Measurements from ENCODE around the gene EXOC4. TPM values are rescaled to one million over a fixed set of nuclear protein-coding genes. Genes with fewer than 3 reads are reported as not detected.

Gene EXOC4
- total RNA-seq, 1 experiment from 2014 or later: 75.8 TPM

DNA sequence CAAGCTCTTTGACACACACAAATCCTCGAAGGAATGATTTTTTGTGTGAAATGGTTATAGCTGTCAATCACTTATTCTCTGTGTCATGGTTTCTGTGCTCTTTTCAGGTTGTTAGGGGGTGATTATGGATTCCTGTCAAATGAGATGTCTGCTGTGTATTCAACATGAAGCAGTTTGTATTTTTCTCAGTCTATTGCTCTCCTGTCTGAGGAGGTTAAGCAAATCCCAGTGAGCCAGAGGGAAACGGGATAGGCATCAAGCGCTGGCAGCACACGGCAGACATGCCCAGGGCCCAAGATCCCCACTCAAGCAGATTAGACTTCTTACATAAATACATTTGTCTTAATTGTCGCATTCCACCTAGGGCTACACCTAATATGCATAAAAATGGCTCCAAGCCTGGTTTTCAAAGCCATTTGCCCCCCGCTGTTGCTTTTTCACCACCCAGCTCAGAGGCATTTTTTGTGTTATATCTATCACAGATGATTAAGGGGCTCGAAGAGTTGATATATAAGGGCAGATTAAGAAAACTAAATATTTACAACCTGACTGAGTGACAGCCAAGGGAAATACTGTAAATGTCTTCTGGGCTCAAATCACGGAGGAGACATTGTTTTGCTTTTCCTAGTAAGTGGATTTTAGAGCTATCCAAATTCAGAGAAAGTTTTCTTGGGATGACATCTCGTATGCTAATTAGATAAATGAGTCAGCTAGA is 681.5 kb downstream of the EXOC4 start:
- peaks cover 0 to 11% (median 0%) of the 10 kb centered on the region in 3 experiments; a peak in 2 of 7 replicates for H3K36me3 Mint-ChIP-seq (ENCODE audit: insufficient read depth in 1 of 3, low read depth in 3 of 3)
- peak overlapping the region; percentile 28 to 53 (median 35); a peak in 3 of 7 replicates for H3K27ac Mint-ChIP-seq
- H4K8ac ChIP-seq (replicated peaks; ENCODE audit: insufficient read length, low read depth, low read length): no peak overlapping the region
- no peak overlapping the region for H3K56ac ChIP-seq (ENCODE audit: insufficient read length, low read depth, low read length)
- no peak overlapping the region for H3K9ac ChIP-seq (ENCODE audit: extremely low read depth, insufficient read length, low read length)
- H3K4me1 Mint-ChIP-seq: peaks cover 39 to 40% of the 10 kb centered on the region in 2 experiments
- peaks cover 4% of the 10 kb centered on the region; the same call in 1 of the 2 replicates for H3K4me1 ChIP-seq (ENCODE audit: insufficient read depth, low read length)
- TF ChIP-seq, protein P1, sequence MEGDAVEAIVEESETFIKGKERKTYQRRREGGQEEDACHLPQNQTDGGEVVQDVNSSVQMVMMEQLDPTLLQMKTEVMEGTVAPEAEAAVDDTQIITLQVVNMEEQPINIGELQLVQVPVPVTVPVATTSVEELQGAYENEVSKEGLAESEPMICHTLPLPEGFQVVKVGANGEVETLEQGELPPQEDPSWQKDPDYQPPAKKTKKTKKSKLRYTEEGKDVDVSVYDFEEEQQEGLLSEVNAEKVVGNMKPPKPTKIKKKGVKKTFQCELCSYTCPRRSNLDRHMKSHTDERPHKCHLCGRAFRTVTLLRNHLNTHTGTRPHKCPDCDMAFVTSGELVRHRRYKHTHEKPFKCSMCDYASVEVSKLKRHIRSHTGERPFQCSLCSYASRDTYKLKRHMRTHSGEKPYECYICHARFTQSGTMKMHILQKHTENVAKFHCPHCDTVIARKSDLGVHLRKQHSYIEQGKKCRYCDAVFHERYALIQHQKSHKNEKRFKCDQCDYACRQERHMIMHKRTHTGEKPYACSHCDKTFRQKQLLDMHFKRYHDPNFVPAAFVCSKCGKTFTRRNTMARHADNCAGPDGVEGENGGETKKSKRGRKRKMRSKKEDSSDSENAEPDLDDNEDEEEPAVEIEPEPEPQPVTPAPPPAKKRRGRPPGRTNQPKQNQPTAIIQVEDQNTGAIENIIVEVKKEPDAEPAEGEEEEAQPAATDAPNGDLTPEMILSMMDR (conservative IDR thresholded peaks at IDR 0.05): no peak
- no CpG with 5 or more reads among the region's 9 CpGs for WGBS (ENCODE audit: extremely low coverage, insufficient read length, low lambda C conversion rate)
- H3K27ac ChIP-seq (ENCODE audit: insufficient read length, low read depth, low read length): no peak overlapping the region
- no peaks in the 10 kb centered on the region for H3K23me2 ChIP-seq (ENCODE audit: insufficient read length, low read depth, low read length, poor library complexity, severe bottlenecking)
- no peak overlapping the region for H2BK15ac ChIP-seq (ENCODE audit: low read depth, low read length)
- no peak overlapping the region for H3K18ac ChIP-seq (ENCODE audit: insufficient read length, low read depth, low read length)
- no peak for DNase-seq
- no peaks in the 10 kb centered on the region for H3K27me3 Mint-ChIP-seq (ENCODE audit: low read depth)
- no peaks in the 10 kb centered on the region for H3K79me1 ChIP-seq (ENCODE audit: insufficient read depth, low read depth, low read length, poor library complexity, severe bottlenecking)
- no peaks in the 10 kb centered on the region for H3K79me2 ChIP-seq (ENCODE audit: insufficient read depth, low read length)
- no peaks in the 10 kb centered on the region for H3K9me3 Mint-ChIP-seq
- no peaks in the 10 kb centered on the region for H4K20me1 ChIP-seq (ENCODE audit: control insufficient read depth, insufficient read depth, insufficient read length)
- H3K9me3 ChIP-seq (ENCODE audit: control insufficient read depth, low read depth, low read length): no peaks in the 10 kb centered on the region
- H3K4me3 Mint-ChIP-seq: peak overlapping the region in 1 of 2 experiments; percentile 39; a peak in 1 of 5 replicates
- no peak overlapping the region for H2AFZ ChIP-seq (ENCODE audit: low read length)
- no peak overlapping the region for H2AK5ac ChIP-seq (ENCODE audit: insufficient read length, low read length)
- no peak overlapping the region for H2BK12ac ChIP-seq (ENCODE audit: insufficient read length, low read depth, low read length)
- no peak overlapping the region for H2BK5ac ChIP-seq (ENCODE audit: insufficient read length, low read length)
- H3K4ac ChIP-seq (ENCODE audit: low read depth, low read length): no peak overlapping the region
- no peak overlapping the region for H3K4me2 ChIP-seq (ENCODE audit: insufficient read depth, insufficient read length, low read length)
- H3K14ac ChIP-seq (ENCODE audit: insufficient read depth, low read length): no peak overlapping the region
- H3K23ac ChIP-seq (ENCODE audit: insufficient read length, low read depth, low read length): no peak overlapping the region
- no peak overlapping the region for H3T11ph ChIP-seq (ENCODE audit: low read length)
- no peaks in the 10 kb centered on the region for H3K27me3 ChIP-seq (ENCODE audit: insufficient read depth, low read length)
- no peak overlapping the region for H4K5ac ChIP-seq (ENCODE audit: insufficient read length, low read depth, low read length)
- H2BK20ac ChIP-seq (ENCODE audit: low read depth, low read length, poor library complexity, severe bottlenecking): no peak overlapping the region
- no peak overlapping the region for H2BK120ac ChIP-seq (ENCODE audit: low read depth, low read length, poor library complexity, severe bottlenecking)
- H4K91ac ChIP-seq (ENCODE audit: insufficient read length, low read depth, low read length): no peak overlapping the region
